Measurements from ENCODE around the gene IL18.

- TF ChIP-seq, protein P1, sequence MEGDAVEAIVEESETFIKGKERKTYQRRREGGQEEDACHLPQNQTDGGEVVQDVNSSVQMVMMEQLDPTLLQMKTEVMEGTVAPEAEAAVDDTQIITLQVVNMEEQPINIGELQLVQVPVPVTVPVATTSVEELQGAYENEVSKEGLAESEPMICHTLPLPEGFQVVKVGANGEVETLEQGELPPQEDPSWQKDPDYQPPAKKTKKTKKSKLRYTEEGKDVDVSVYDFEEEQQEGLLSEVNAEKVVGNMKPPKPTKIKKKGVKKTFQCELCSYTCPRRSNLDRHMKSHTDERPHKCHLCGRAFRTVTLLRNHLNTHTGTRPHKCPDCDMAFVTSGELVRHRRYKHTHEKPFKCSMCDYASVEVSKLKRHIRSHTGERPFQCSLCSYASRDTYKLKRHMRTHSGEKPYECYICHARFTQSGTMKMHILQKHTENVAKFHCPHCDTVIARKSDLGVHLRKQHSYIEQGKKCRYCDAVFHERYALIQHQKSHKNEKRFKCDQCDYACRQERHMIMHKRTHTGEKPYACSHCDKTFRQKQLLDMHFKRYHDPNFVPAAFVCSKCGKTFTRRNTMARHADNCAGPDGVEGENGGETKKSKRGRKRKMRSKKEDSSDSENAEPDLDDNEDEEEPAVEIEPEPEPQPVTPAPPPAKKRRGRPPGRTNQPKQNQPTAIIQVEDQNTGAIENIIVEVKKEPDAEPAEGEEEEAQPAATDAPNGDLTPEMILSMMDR (IDR thresholded peaks at IDR 0.05) = no peak
- TF ChIP-seq POLR2AphosphoS5 (IDR thresholded peaks at IDR 0.05) (peak in 1 of 3 donors; percentile 61), POLR2A (IDR thresholded peaks at IDR 0.05) (no peak), EP300 (IDR thresholded peaks at IDR 0.05) (no peak)
Measured at GRCh38 chr11:112166562-112166961, 2.7 kb upstream of the IL18 start.

Measured in suprapubic skin (tissue), 4 donors.